GM23248 (cell line): ENCODE data around the gene EML2.

ENCODE experiments used
- EZH2 ChIP-seq: fragments of 200-600 bp; sonication (generic); IDR thresholded peaks from 2 replicates; pipeline ENCODE4 v1.6.1; 2018; ENCODE audit warnings: antibody characterized with exemption, mild to moderate bottlenecking; ENCODE audit not compliant: insufficient read depth, poor library complexity, severe bottlenecking
- EZH2phosphoT487 ChIP-seq: fragments of 200-600 bp; sonication (generic); IDR thresholded peaks from 2 replicates; pipeline ENCODE4 v1.6.1; 2018; ENCODE audit warnings: antibody characterized with exemption, moderate library complexity, mild to moderate bottlenecking, low read depth; ENCODE audit not compliant: insufficient read depth

DNA sequence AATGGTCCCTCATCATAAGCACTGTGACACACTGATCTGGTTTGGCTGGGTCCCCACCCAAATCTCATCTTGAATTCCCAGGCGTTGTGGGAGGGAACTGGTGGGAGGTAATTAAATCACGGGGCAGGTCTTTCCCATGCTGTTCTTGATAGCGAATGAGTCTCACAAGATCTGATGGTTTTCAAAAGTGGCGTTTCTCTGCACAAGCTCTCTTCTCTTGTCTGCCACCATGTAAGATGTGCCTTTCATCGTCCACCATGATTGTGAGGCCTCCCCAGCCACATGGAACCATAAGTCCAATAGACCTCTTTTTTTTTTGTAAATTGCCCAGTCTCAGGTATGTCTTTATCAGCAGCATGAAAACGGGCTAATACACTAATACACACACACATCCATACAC is 30.2 kb downstream of the EML2 start:
- TF ChIP-seq EZH2, result no peak
- TF ChIP-seq EZH2phosphoT487, result no peak
